CD1c-positive myeloid dendritic cell (primary cell): ENCODE measurements around the gene ADAMTSL4.
"Not testable (repeated sequence)": the region's sequence is repeated elsewhere in the genome, so short reads cannot be mapped to it uniquely, and the experiment has no call there.

Experiments
- DNase-seq: peaks from one replicate; pipeline ENCODE4 v3.0.0-alpha.2; 2016; ENCODE audit errors: extremely low spot score

The ADAMTSL4 gene

DNA sequence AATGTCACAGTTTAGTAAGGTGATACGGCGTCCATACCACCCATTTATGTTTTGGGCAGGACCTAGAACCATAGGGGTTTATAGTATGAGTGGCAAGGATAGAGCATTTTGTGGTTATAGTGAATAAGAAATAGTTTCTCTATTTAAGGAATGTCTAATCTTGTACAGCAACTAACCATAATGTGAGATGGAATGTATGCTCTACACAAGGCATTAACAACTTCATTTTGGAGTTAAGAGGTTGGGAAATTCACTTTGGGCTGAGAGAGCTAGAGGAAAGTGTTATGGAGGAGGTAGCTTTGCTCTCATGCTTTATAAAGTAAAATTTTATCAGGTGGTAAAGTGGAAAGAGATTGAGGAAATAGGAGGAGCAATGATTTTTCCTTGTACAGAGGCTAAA is 33.2 kb downstream of the ADAMTSL4 start:
- DNase-seq, result no peak

- no peak for DNase-seq
Measured at GRCh38 chr1:150596095-150596892, 47.1 kb downstream of the ADAMTSL4 start.

DNA sequence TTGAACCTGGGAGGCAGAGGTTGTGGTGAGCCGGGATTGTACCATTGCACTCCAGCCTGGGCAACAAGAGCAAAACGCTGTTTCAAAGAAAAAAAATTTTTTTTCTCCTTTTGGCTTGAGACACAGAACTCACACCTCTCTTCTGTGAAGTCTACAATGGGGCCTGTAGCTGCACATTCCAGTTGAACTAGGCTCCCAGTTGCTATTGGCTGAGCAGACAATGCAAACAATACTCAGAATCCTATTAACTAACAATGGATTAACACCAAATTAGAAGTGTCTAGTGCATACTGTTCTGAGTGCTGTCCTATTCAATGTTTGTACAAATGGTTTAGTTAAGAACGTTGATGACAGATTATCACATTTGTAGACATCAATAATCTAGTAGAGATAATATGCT is 47.8 kb downstream of the ADAMTSL4 start:
- no peak for DNase-seq

- not testable (repeated sequence) for DNase-seq
Measured at GRCh38 chr1:150598346-150598745, 49.1 kb downstream of the ADAMTSL4 start.

GRCh38 chr1:150601540-150601939 is 52.3 kb downstream of the ADAMTSL4 start:
- no peak for DNase-seq

DNA sequence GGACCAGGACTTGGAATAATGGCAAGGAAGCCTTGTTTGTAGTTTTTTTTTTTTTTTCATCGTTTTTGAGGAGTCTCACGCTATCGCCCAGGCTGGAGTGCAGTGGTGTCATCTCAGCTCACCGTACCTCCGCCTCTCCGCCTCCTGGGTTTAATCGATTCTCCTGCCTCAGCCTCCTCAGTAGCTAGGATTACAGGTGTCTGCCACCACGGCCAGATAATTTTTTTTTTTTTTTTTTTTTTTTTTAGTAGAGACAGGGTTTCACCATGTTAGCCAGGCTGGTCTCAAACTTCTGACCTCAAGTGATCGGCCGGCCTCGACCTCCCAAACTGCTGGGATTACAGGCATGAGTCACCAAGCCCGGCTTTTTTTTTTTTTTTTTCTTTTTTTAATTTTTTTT is 53.2 kb downstream of the ADAMTSL4 start:
- not testable (repeated sequence) for DNase-seq

DNA sequence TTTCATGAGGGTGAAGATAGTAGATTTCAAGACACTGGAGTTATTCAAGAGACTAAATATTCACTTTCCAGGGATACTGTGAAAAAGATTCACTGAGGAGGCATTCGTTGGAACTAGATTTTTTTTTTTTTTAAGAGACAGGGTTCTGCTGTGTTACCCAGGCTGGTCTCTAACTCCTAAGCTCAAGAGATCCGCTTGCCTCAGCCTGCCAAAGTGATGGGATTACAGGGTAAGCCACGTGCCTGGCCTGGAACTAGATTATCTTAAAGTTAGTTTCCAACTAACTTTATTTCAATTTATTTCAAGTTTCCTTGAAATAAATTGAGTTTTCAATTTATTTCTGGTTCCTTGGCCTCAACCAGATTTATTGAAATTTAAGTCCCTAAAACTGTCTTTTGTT is 54.5 kb downstream of the ADAMTSL4 start:
- no peak for DNase-seq

GRCh38 chr1:150604226-150604588 is 55.0 kb downstream of the ADAMTSL4 start:
- no peak for DNase-seq

GRCh38 chr1:150605451-150605731 is 56.2 kb downstream of the ADAMTSL4 start:
- not testable (repeated sequence) for DNase-seq

GRCh38 chr1:150606463-150607142 is 57.4 kb downstream of the ADAMTSL4 start:
- no peak for DNase-seq

- no peak for DNase-seq
Measured at GRCh38 chr1:150609732-150610131, 60.5 kb downstream of the ADAMTSL4 start.
